Tibial artery (tissue), 4 donors: ENCODE data around the gene EBPL.
"Not testable (repeated sequence)": the region's sequence is repeated elsewhere in the genome, so short reads cannot be mapped to it uniquely, and the experiment has no call there.

Source experiments
- DNase-seq, 2 donors: peaks; one replicate each; pipeline ENCODE4 v3.0.0-alpha.2; 2019
- H3K27ac ChIP-seq, 2 donors: fragments of 200-600 bp; sonication (generic) in 1 of 2; 1 replicate in 1 of 2; 2 replicates in 1 of 2; pipeline ENCODE4 v1.5.1; 2018 to 2019; ENCODE audit warnings: mild to moderate bottlenecking in 1 of 2
- H3K27me3 ChIP-seq, 2 donors: fragments of 200-600 bp; sonication (generic) in 1 of 2; one replicate each; pipeline versions ENCODE4 v1.5.1 to v1.6.0; 2016 to 2019
- H3K36me3 ChIP-seq, 3 donors: fragments of 200-600 bp; sonication (generic) in 2 of 3; one replicate each; pipeline ENCODE4 v1.5.1; 2016 to 2019; ENCODE audit warnings: mild to moderate bottlenecking in 2 of 3
- H3K4me1 ChIP-seq, 4 donors: fragments of 200-600 bp; sonication (generic) in 2 of 4; 1 replicate in 3 of 4; 2 replicates in 1 of 4; pipeline ENCODE4 v1.5.1; 2016 to 2019
- H3K4me3 ChIP-seq, 2 donors: fragments of 200-600 bp; sonication (generic) in 1 of 2; 1 replicate in 1 of 2; 2 replicates in 1 of 2; pipeline ENCODE4 v1.5.1; 2018 to 2019; ENCODE audit warnings: mild to moderate bottlenecking in 2 of 2
- H3K9me3 ChIP-seq, 3 donors: fragments of 200-600 bp; sonication (generic) in 1 of 3; one replicate each; pipeline ENCODE4 v1.5.1; 2016 to 2019
- CTCF ChIP-seq, 2 experiments: fragments of 200-600 bp in 1 of 2; fragments of 450-650 bp in 1 of 2; IDR thresholded peaks; one replicate each; pipeline ENCODE4 v1.5.1; 2017 to 2019; ENCODE audit warnings: antibody characterized with exemption in 2 of 2, mild to moderate bottlenecking in 1 of 2, moderate library complexity in 1 of 2
- intact Hi-C: fragments of 100-400 bp; cut with DNase I; formaldehyde crosslinking; loops from one replicate; pipeline ENCODE4 v1.15.0; 2023; ENCODE audit warnings: low total_unique reads

EBPL gene

GRCh38 chr13:49616676-49617065 lies 74.6 kb downstream of the EBPL start:
- Histone ChIP-seq H3K4me3 (no peak overlapping the region), H3K27me3 (no peaks in the 10 kb centered on the region), H3K27ac (peak overlapping the region; percentile 15 to 22), H3K36me3 (no peaks in the 10 kb centered on the region), H3K9me3 (no peaks in the 10 kb centered on the region), H3K4me1 (peaks cover 0 to 9% (median 4%) of the 10 kb centered on the region in 4 donors)
- DNase-seq = no peak
- no peak for TF ChIP-seq CTCF (IDR thresholded peaks at IDR 0.05)
- intact Hi-C loops = no loop called here

GRCh38 chr13:49615836-49616675 lies 75.2 kb downstream of the EBPL start:
- no peak for DNase-seq
- intact Hi-C loops = no loop called here

GRCh38 chr13:49612042-49612441 lies 79.2 kb downstream of the EBPL start:
- H3K4me1 ChIP-seq, intact Hi-C loops, H3K4me3 ChIP-seq, H3K27ac ChIP-seq, H3K36me3 ChIP-seq, H3K9me3 ChIP-seq, DNase-seq, H3K27me3 ChIP-seq: not testable (repeated sequence)

More at GRCh38 chr13:49615836-49616675, 75.2 kb downstream of the EBPL start:
- H3K4me3 ChIP-seq = no peak overlapping the region
- H3K27me3 ChIP-seq = no peaks in the 10 kb centered on the region
- H3K9me3 ChIP-seq = no peaks in the 10 kb centered on the region
- H3K4me1 ChIP-seq = peaks cover 0 to 9% (median 4%) of the 10 kb centered on the region in 4 donors
- no peaks in the 10 kb centered on the region for H3K36me3 ChIP-seq
- H3K27ac ChIP-seq = peak overlapping the region; percentile 15 to 22
- no peak for TF ChIP-seq CTCF (IDR thresholded peaks at IDR 0.05)
